Activated CD4-positive, alpha-beta memory T cell treated with anti-CD3 and anti-CD28 coated beads for 36 hours (primary cell): Measurements from ENCODE around the gene GSG1. TPM values are rescaled to one million over a fixed set of nuclear protein-coding genes. Genes with fewer than 3 reads are reported as not detected.

Experiments
- CTCF ChIA-PET: fragments of 350-600 bp; sonication (Branson Sonifier 250); formaldehyde crosslinking; loops from one replicate; lab custom pipeline; 2021; ENCODE audit warnings: antibody characterized with exemption, inconsistent platforms; lab: Charles Lee
- POLR2A ChIA-PET: fragments of 350-600 bp; sonication (Branson Sonifier 250); formaldehyde crosslinking; loops from one replicate; lab custom pipeline; 2021; ENCODE audit warnings: antibody characterized with exemption; lab: Charles Lee
- DNase-seq: peaks from one replicate; pipeline ENCODE4 v3.0.0-alpha.2; 2020
- H3K27ac Mint-ChIP-seq: one replicate; pipeline ENCODE4 v1.8.0; 2021; ENCODE audit warnings: mixed read lengths
- H3K27me3 Mint-ChIP-seq: one replicate; pipeline ENCODE4 v1.8.0; 2021; ENCODE audit warnings: mixed read lengths
- H3K36me3 Mint-ChIP-seq: one replicate; pipeline ENCODE4 v1.8.0; 2021; ENCODE audit warnings: mixed read lengths
- H3K4me1 Mint-ChIP-seq: one replicate; pipeline ENCODE4 v1.8.0; 2021; ENCODE audit warnings: low read depth, mixed read lengths
- H3K4me3 Mint-ChIP-seq: one replicate; pipeline ENCODE4 v1.8.0; 2021; ENCODE audit warnings: mild to moderate bottlenecking, mixed read lengths
- H3K9me3 Mint-ChIP-seq: one replicate; pipeline ENCODE4 v1.8.0; 2021; ENCODE audit warnings: mixed read lengths
- intact Hi-C: fragments of 100-400 bp; cut with micrococcal nuclease; formaldehyde crosslinking; loops from one replicate; pipeline ENCODE4 v1.15.1; 2023
- total RNA-seq, 2 experiments: library from RNA; stranded (reverse); gene quantifications; one replicate each; pipeline ENCODE4 v1.2.3, GENCODE V29; 2021

The GSG1 gene
- total RNA-seq = not detected

DNA sequence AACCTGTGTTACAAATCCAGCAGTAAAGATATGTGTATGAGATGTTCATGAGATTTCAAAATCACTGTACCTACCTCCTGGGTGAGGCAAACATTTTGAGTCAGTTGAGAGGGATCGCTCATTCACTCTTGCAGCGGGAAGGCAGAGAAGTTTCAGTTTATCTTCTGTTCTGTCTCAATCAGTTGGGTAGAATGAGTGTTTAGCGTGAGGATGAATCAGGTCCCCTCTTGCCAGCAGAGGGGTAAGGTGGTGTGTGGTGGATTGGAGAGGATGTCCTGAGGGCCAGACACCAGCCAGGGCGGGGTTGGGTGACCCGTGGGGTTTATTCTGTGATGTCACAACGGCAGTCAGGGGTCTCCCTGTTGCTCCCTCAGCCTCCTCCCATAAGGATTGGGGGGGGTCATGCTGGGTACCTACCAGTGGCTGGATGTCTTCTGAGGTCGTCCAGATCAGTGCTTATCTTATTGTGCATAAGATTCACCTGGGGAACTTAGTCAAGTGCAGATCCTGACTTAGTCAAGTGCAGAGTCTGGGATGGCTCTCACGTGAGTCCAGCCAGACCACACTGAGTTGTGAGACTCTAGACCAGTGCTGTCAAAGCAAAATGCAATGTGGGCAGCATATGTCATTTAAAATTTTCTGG, at the start of gene GSG1:
GSG1 (minus strand) TSS at position 277 of the 643 bp plus-strand sequence; CDS start at position 122, 155 bp downstream.
- H3K4me3 Mint-ChIP-seq = peak within 1 kb of the TSS; percentile 61
- H3K27ac Mint-ChIP-seq = peak within 1 kb of the TSS; percentile 49
- peaks cover 48% of the 10 kb centered on the region for H3K4me1 Mint-ChIP-seq
- DNase-seq = peak; percentile 75
- intact Hi-C loops = loop anchor here (1.0 to 5.0 kb wide), 12 partner anchors 56 to 1264 kb away; partner anchors contain the start of genes APOLD1, ATF7IP, EMP1 and HEBP1
- POLR2A ChIA-PET = interaction anchor here (0.9 to 3.9 kb wide), 5 partner anchors 76 to 107 kb away, joined by 3 to 27 read pairs (median 7); partner anchors contain the start of gene EMP1
- peaks cover 6% of the 10 kb centered on the region for H3K9me3 Mint-ChIP-seq
- CTCF ChIA-PET = interaction anchor here (0.6 to 6.0 kb wide), 6 partner anchors 14 to 106 kb away, joined by 3 to 173 read pairs (median 4); partner anchors contain the start of gene EMP1
- no peaks in the 10 kb centered on the region for H3K27me3 Mint-ChIP-seq
- peaks cover 4% of the 10 kb centered on the region for H3K36me3 Mint-ChIP-seq

GRCh38 chr12:13153180-13153579, 49.7 kb upstream of the GSG1 start:
- Mint-ChIP-seq H3K4me3 (no peak overlapping the region), H3K36me3 (peaks cover 2% of the 10 kb centered on the region), H3K9me3 (no peaks in the 10 kb centered on the region), H3K4me1 (peaks cover 6% of the 10 kb centered on the region), H3K27me3 (peaks cover 9% of the 10 kb centered on the region), H3K27ac (no peak overlapping the region)
- intact Hi-C loops = no loop called here
- CTCF ChIA-PET = interaction anchor here (0.5 kb wide), 1 partner anchor 193 kb away, joined by 5 read pairs; no protein-coding TSS in a partner anchor
- no peak for DNase-seq
- POLR2A ChIA-PET = no interaction called here

- CTCF ChIA-PET = no interaction called here
- Mint-ChIP-seq H3K27ac (no peak overlapping the region), H3K4me1 (peaks cover 6% of the 10 kb centered on the region), H3K9me3 (no peaks in the 10 kb centered on the region), H3K4me3 (no peak overlapping the region), H3K27me3 (peaks cover 8% of the 10 kb centered on the region), H3K36me3 (peaks cover 2% of the 10 kb centered on the region)
- DNase-seq = no peak
- intact Hi-C loops = no loop called here
- POLR2A ChIA-PET = no interaction called here
These were observed 49.3 kb upstream of the GSG1 start for GRCh38 chr12:13152756-13153155.

DNA sequence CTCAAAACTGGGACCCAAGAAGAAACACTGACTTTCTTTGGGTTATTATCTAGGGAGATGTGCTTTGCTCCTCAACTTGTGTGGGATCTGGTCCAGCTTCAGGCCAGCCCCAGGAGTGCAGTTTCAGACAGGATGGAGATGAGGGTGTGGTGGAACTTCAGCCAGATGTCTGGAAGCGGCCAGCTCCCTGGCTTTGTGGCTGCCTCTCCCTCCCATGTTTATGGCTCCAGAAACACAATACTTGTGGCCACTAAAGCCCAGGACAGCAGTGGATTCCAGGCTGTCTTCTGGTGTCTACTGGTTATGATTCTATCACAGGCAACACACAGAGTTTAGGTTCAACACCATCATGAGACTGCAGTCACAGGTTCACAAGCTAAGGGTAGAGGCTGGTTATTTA, 48.8 kb upstream of the GSG1 start:
- H3K27me3 Mint-ChIP-seq = peaks cover 5% of the 10 kb centered on the region
- H3K9me3 Mint-ChIP-seq = no peaks in the 10 kb centered on the region
- intact Hi-C loops = no loop called here
- H3K27ac Mint-ChIP-seq = no peak overlapping the region
- ChIA-PET POLR2A (no interaction called here), CTCF (no interaction called here)
- peaks cover 2% of the 10 kb centered on the region for H3K36me3 Mint-ChIP-seq
- peaks cover 6% of the 10 kb centered on the region for H3K4me1 Mint-ChIP-seq
- no peak for DNase-seq
- no peak overlapping the region for H3K4me3 Mint-ChIP-seq

- peaks cover 2% of the 10 kb centered on the region for H3K36me3 Mint-ChIP-seq
- no peak overlapping the region for H3K27ac Mint-ChIP-seq
- CTCF ChIA-PET = no interaction called here
- intact Hi-C loops = no loop called here
- H3K4me1 Mint-ChIP-seq = peaks cover 15% of the 10 kb centered on the region
- POLR2A ChIA-PET = no interaction called here
- H3K9me3 Mint-ChIP-seq = no peaks in the 10 kb centered on the region
- peaks cover 3% of the 10 kb centered on the region for H3K27me3 Mint-ChIP-seq
- no peak overlapping the region for H3K4me3 Mint-ChIP-seq
- DNase-seq = no peak
These were observed 45.9 kb upstream of the GSG1 start for GRCh38 chr12:13149411-13149810.

DNA sequence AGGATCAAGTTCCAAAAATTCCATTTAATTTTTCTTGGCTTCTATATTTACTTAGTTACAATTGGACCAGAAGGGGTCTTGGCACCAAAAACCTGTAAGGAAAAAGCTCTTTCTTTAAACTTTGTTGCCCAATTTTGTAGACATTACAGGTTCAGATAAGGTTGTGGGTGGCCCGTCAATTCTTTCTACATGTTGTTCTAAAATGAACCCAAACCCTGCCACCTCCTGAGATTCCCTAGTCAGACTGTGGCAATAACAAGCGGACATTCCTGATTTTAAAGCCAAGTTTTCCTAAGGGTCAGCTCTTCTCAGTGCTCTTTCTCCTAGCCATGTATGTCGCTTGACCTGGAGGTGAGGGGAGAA, 45.0 kb upstream of the GSG1 start:
- Mint-ChIP-seq H3K4me3 (no peak overlapping the region), H3K27ac (no peak overlapping the region), H3K9me3 (no peaks in the 10 kb centered on the region), H3K27me3 (peaks cover 3% of the 10 kb centered on the region), H3K4me1 (peaks cover 18% of the 10 kb centered on the region), H3K36me3 (peaks cover 2% of the 10 kb centered on the region)
- CTCF ChIA-PET = interaction anchor here (1.1 kb wide), 1 partner anchor 107 kb away, joined by 4 read pairs; no protein-coding TSS in a partner anchor
- POLR2A ChIA-PET = no interaction called here
- DNase-seq = no peak
- intact Hi-C loops = no loop called here

- Mint-ChIP-seq H3K4me3 (no peak overlapping the region), H3K27me3 (peaks cover 3% of the 10 kb centered on the region), H3K36me3 (peaks cover 2% of the 10 kb centered on the region), H3K9me3 (no peaks in the 10 kb centered on the region), H3K4me1 (peaks cover 18% of the 10 kb centered on the region), H3K27ac (no peak overlapping the region)
- CTCF ChIA-PET = interaction anchor here (1.1 kb wide), 1 partner anchor 108 kb away, joined by 4 read pairs; no protein-coding TSS in a partner anchor
- no peak for DNase-seq
- intact Hi-C loops = no loop called here
- POLR2A ChIA-PET = no interaction called here
These were observed 44.4 kb upstream of the GSG1 start for GRCh38 chr12:13147688-13148484.

- intact Hi-C loops = no loop called here
- Mint-ChIP-seq H3K4me1 (peaks cover 18% of the 10 kb centered on the region), H3K9me3 (no peaks in the 10 kb centered on the region), H3K27ac (no peak overlapping the region), H3K4me3 (no peak overlapping the region), H3K27me3 (peaks cover 3% of the 10 kb centered on the region), H3K36me3 (peaks cover 2% of the 10 kb centered on the region)
- DNase-seq = no peak
- ChIA-PET POLR2A (no interaction called here), CTCF (no interaction called here)
These were observed 43.0 kb upstream of the GSG1 start for GRCh38 chr12:13146336-13146938.

GRCh38 chr12:13144266-13144828, 40.9 kb upstream of the GSG1 start:
- Mint-ChIP-seq H3K36me3 (no peaks in the 10 kb centered on the region), H3K27me3 (no peaks in the 10 kb centered on the region), H3K4me3 (no peak overlapping the region), H3K9me3 (no peaks in the 10 kb centered on the region), H3K27ac (no peak overlapping the region), H3K4me1 (peaks cover 18% of the 10 kb centered on the region)
- CTCF ChIA-PET = no interaction called here
- intact Hi-C loops = no loop called here
- no peak for DNase-seq
- POLR2A ChIA-PET = no interaction called here

DNA sequence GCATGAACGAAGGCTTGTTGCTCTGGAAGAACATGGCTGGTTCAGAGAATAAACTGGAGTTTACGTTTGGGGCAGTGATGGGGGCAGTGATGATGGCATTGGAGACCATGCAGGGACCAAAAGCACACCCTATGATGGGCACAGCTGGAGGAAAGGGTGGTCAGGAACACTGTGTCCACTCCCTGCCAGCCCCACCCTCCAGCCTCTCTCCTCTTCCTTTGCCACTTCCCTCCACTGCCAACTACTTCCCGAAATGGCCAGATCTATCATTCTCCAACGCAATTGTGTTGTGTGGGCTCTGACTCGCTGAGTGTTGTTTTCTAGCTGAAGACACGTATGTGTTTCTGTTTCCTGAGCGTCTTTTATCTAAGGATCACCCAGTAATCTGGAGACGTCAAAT, 39.3 kb upstream of the GSG1 start:
- intact Hi-C loops = no loop called here
- no peaks in the 10 kb centered on the region for H3K9me3 Mint-ChIP-seq
- H3K36me3 Mint-ChIP-seq = no peaks in the 10 kb centered on the region
- H3K27ac Mint-ChIP-seq = no peak overlapping the region
- CTCF ChIA-PET = interaction anchor here (1.9 kb wide), 1 partner anchor 113 kb away, joined by 4 read pairs; no protein-coding TSS in a partner anchor
- POLR2A ChIA-PET = no interaction called here
- DNase-seq = no peak
- H3K27me3 Mint-ChIP-seq = no peaks in the 10 kb centered on the region
- peaks cover 18% of the 10 kb centered on the region for H3K4me1 Mint-ChIP-seq
- H3K4me3 Mint-ChIP-seq = no peak overlapping the region

GRCh38 chr12:13141686-13142085, 38.2 kb upstream of the GSG1 start:
- no peak overlapping the region for H3K4me3 Mint-ChIP-seq
- no peaks in the 10 kb centered on the region for H3K27me3 Mint-ChIP-seq
- H3K27ac Mint-ChIP-seq = no peak overlapping the region
- peaks cover 18% of the 10 kb centered on the region for H3K4me1 Mint-ChIP-seq
- no peaks in the 10 kb centered on the region for H3K9me3 Mint-ChIP-seq
- CTCF ChIA-PET = interaction anchor here (1.9 kb wide), 1 partner anchor 114 kb away, joined by 4 read pairs; no protein-coding TSS in a partner anchor
- intact Hi-C loops = no loop called here
- DNase-seq = no peak
- POLR2A ChIA-PET = no interaction called here
- H3K36me3 Mint-ChIP-seq = no peaks in the 10 kb centered on the region
